ENCODE measurements around the gene ZNF205. TPM values are rescaled to one million over a fixed set of nuclear protein-coding genes. Genes with fewer than 3 reads are reported as not detected.

The ZNF205 gene
- total and polyA plus RNA-seq, 2 donors (not counting 1 experiment from before 2014, with no cell fraction given): 3.4 to 16.0 TPM

DNA sequence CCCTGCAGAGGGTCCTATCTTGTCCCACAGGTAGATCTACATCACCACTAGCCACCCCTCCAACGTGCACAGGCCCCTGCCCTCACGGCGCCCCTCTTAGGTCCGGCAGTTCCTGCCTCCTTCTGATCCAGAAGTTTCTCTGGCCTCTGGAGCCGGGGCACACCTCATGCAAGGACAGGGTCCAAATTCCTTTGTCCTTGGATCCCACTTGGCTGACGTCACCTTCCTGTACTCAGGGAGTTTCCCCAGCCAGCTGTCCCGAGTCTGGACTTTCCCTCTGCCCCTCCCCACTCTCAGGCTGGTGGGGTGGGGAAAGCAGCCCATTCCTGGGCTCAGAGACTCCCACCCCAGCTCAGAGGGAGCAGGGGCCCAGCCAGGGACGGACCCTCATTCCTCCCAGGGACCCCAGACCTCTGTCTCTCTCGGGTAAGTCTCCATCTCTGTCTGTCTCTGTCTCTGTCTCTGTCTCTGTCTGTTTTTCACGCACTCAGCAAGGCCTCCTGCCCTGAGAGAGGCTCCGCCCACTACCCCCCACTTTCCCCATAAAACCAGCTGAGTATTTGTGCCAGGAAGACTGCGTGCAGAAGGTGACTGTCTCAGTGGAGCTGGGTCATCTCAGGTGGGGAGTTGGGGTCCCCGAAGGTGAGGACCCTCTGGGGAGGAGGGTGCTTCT is 47.2 kb upstream of the ZNF205 start, which contains the start of gene IL32:
IL32 (plus strand) TSS at position 572 of the 673 bp plus-strand sequence. CDS start 172 bp downstream, outside the sequence.
- TF ChIP-seq, protein P1, sequence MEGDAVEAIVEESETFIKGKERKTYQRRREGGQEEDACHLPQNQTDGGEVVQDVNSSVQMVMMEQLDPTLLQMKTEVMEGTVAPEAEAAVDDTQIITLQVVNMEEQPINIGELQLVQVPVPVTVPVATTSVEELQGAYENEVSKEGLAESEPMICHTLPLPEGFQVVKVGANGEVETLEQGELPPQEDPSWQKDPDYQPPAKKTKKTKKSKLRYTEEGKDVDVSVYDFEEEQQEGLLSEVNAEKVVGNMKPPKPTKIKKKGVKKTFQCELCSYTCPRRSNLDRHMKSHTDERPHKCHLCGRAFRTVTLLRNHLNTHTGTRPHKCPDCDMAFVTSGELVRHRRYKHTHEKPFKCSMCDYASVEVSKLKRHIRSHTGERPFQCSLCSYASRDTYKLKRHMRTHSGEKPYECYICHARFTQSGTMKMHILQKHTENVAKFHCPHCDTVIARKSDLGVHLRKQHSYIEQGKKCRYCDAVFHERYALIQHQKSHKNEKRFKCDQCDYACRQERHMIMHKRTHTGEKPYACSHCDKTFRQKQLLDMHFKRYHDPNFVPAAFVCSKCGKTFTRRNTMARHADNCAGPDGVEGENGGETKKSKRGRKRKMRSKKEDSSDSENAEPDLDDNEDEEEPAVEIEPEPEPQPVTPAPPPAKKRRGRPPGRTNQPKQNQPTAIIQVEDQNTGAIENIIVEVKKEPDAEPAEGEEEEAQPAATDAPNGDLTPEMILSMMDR (conservative IDR thresholded peaks at IDR 0.05 in 1 of 2, IDR thresholded peaks at IDR 0.05 in 1 of 2; ENCODE audit: low read depth in 1 of 2, low read length in 2 of 2): no peak
- no peak for TF ChIP-seq EZH2 (IDR thresholded peaks at IDR 0.05; ENCODE audit: low read length, missing control alignments)
- Histone ChIP-seq H3K4me2 (ENCODE audit: extremely low read depth, insufficient read depth, low read length) (no peak within 1 kb of the TSS), H3K4me3 (replicated peaks in 1 of 4; ENCODE audit: control extremely low read depth in 1 of 4, insufficient read depth in 1 of 4, low read depth in 3 of 4, low read length in 4 of 4) (peak within 1 kb of the TSS in 1 of 4 experiments; percentile 53), H2AFZ (ENCODE audit: low read length) (no peak within 1 kb of the TSS), H3K9me3 (ENCODE audit: control insufficient read depth, insufficient read depth, low read depth, low read length) (no peaks in the 10 kb centered on the region), H4K20me1 (ENCODE audit: control insufficient read depth, extremely low read depth, insufficient read depth, low read length) (no peaks in the 10 kb centered on the region), H3K27ac (ENCODE audit: insufficient read depth, low read length) (no peak within 1 kb of the TSS), H3K4me1 (ENCODE audit: control insufficient read depth, extremely low read depth, insufficient read depth, low read length) (peaks cover 3% of the 10 kb centered on the region), H3K9ac (ENCODE audit: insufficient read depth, low read length) (no peak within 1 kb of the TSS), H3K79me2 (ENCODE audit: control insufficient read depth, insufficient read depth, low read length) (no peaks in the 10 kb centered on the region), H3K27me3 (ENCODE audit: control insufficient read depth, insufficient read depth, low read length) (no peaks in the 10 kb centered on the region), H3K36me3 (ENCODE audit: control insufficient read depth, insufficient read depth, low read length) (no peaks in the 10 kb centered on the region)
- peak; percentile 47 to 57 for DNase-seq (ENCODE audit: low read depth in 2 of 2)

DNA sequence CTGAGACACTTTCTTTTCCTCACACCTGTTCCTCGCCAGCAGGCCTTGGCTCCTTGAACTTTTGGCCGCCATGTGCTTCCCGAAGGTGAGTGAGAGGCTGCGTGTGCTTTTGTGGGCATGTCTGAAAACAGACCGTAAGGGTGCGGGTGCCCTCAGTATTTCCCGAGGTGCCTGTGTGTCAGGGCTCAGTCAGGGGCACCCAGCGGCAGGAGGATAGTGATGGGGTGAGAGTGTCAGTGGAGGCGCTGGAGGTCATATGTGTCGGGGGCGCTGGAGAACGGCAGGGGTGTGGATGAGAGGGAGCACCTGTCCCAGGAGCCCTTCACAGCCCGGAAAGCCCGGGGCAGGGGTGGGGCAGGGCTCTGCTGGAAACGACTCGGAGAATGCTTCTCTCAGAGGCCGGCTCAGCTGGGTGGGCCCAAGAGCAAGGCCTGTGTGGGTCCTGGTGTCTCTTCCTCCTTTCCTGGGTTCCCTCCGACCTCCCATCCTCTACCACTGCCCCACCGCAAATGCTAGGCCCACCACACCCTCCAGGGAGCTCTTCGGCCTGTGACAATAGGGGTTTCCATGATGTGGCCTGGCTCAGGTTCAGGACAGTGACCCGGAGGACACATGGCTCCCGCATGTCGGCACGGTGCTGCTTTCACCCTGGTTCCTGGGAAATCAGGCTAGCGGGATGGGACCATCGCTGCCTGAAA is 46.5 kb upstream of the ZNF205 start:
- no peaks in the 10 kb centered on the region for H3K79me2 ChIP-seq (ENCODE audit: control insufficient read depth, insufficient read depth, low read length)
- no peak overlapping the region for H2AFZ ChIP-seq (ENCODE audit: low read length)
- H3K4me2 ChIP-seq (ENCODE audit: extremely low read depth, insufficient read depth, low read length): no peak overlapping the region
- no peak overlapping the region for H3K27ac ChIP-seq (ENCODE audit: insufficient read depth, low read length)
- TF ChIP-seq, protein P1 (conservative IDR thresholded peaks at IDR 0.05 in 1 of 2, IDR thresholded peaks at IDR 0.05 in 1 of 2; ENCODE audit: low read depth in 1 of 2, low read length in 2 of 2): no peak
- no peak for TF ChIP-seq EZH2 (IDR thresholded peaks at IDR 0.05; ENCODE audit: low read length, missing control alignments)
- no peak for DNase-seq (ENCODE audit: low read depth in 2 of 2)
- H3K4me3 ChIP-seq (replicated peaks in 1 of 4; ENCODE audit: control extremely low read depth in 1 of 4, insufficient read depth in 1 of 4, low read depth in 3 of 4, low read length in 4 of 4): peak overlapping the region in 1 of 4 experiments; percentile 53
- no peaks in the 10 kb centered on the region for H4K20me1 ChIP-seq (ENCODE audit: control insufficient read depth, extremely low read depth, insufficient read depth, low read length)
- no peaks in the 10 kb centered on the region for H3K36me3 ChIP-seq (ENCODE audit: control insufficient read depth, insufficient read depth, low read length)
- H3K4me1 ChIP-seq (ENCODE audit: control insufficient read depth, extremely low read depth, insufficient read depth, low read length): peaks cover 3% of the 10 kb centered on the region
- no peaks in the 10 kb centered on the region for H3K9me3 ChIP-seq (ENCODE audit: control insufficient read depth, insufficient read depth, low read depth, low read length)
- no peak overlapping the region for H3K9ac ChIP-seq (ENCODE audit: insufficient read depth, low read length)
- H3K27me3 ChIP-seq (ENCODE audit: control insufficient read depth, insufficient read depth, low read length): no peaks in the 10 kb centered on the region

DNA sequence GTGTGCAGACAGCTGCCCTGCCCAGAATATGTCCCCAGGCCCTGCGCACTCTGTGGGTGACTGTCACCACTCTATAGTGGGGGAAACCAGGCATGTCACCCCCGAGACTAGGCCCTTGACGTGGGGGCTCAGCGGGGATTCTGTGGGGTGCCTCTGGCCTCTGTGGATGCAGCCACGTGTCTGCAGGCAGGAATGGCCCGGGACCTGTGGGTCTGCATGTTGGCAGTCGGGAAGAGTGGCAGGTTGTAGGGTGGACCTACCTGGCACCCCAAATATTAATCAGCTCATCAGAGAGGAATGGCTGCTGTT is 46.0 kb upstream of the ZNF205 start:
- H3K4me2 ChIP-seq (ENCODE audit: extremely low read depth, insufficient read depth, low read length): no peak overlapping the region
- H3K79me2 ChIP-seq (ENCODE audit: control insufficient read depth, insufficient read depth, low read length): no peaks in the 10 kb centered on the region
- H3K36me3 ChIP-seq (ENCODE audit: control insufficient read depth, insufficient read depth, low read length): no peaks in the 10 kb centered on the region
- H2AFZ ChIP-seq (ENCODE audit: low read length): no peak overlapping the region
- no peaks in the 10 kb centered on the region for H3K27me3 ChIP-seq (ENCODE audit: control insufficient read depth, insufficient read depth, low read length)
- H3K9me3 ChIP-seq (ENCODE audit: control insufficient read depth, insufficient read depth, low read depth, low read length): no peaks in the 10 kb centered on the region
- no peak overlapping the region for H3K9ac ChIP-seq (ENCODE audit: insufficient read depth, low read length)
- peaks cover 3% of the 10 kb centered on the region for H3K4me1 ChIP-seq (ENCODE audit: control insufficient read depth, extremely low read depth, insufficient read depth, low read length)
- H3K4me3 ChIP-seq (replicated peaks in 1 of 4; ENCODE audit: control extremely low read depth in 1 of 4, insufficient read depth in 1 of 4, low read depth in 3 of 4, low read length in 4 of 4): peak overlapping the region in 1 of 4 experiments; percentile 53
- no peak for DNase-seq (ENCODE audit: low read depth in 2 of 2)
- H4K20me1 ChIP-seq (ENCODE audit: control insufficient read depth, extremely low read depth, insufficient read depth, low read length): no peaks in the 10 kb centered on the region
- no peak overlapping the region for H3K27ac ChIP-seq (ENCODE audit: insufficient read depth, low read length)
- TF ChIP-seq EZH2 (IDR thresholded peaks at IDR 0.05; ENCODE audit: low read length, missing control alignments): no peak
- TF ChIP-seq, protein P1 (conservative IDR thresholded peaks at IDR 0.05 in 1 of 2, IDR thresholded peaks at IDR 0.05 in 1 of 2; ENCODE audit: low read depth in 1 of 2, low read length in 2 of 2): no peak
